Liver (tissue), 9 donors: ENCODE results near the gene SRSF9. TPM values are rescaled to one million over a fixed set of nuclear protein-coding genes. Genes with fewer than 3 reads are reported as not detected.

Experiments
- DNase-seq: peaks from one replicate; pipeline ENCODE4 v3.0.0-alpha.2; 2017; ENCODE audit warnings: low spot score
- H3K27ac ChIP-seq, 2 donors: one replicate each; pipeline ENCODE4 v1.7.0; 2013; ENCODE audit warnings: inconsistent platforms in 2 of 2, low read length in 2 of 2, control low read depth in 1 of 2, low read depth in 1 of 2, mild to moderate bottlenecking in 1 of 2
- H3K27me3 ChIP-seq, 4 donors: one replicate each; pipeline versions ENCODE4 v1.6.1 to v1.7.0; 2013; ENCODE audit warnings: low read length in 3 of 4, inconsistent platforms in 1 of 4, mild to moderate bottlenecking in 1 of 4, moderate library complexity in 1 of 4; ENCODE audit not compliant: control insufficient read depth in 4 of 4, insufficient read depth in 4 of 4
- H3K36me3 ChIP-seq, 4 donors: one replicate each; pipeline versions ENCODE4 v1.6.1 to v1.7.0; 2013; ENCODE audit warnings: low read length in 3 of 4, mild to moderate bottlenecking in 3 of 4, low read depth in 1 of 4, moderate library complexity in 1 of 4; ENCODE audit not compliant: control insufficient read depth in 4 of 4, insufficient read depth in 3 of 4
- H3K4me1 ChIP-seq, 4 donors: one replicate each; pipeline versions ENCODE4 v1.6.1 to v1.7.0; 2013; ENCODE audit warnings: low read length in 3 of 4, mild to moderate bottlenecking in 3 of 4, moderate library complexity in 1 of 4; ENCODE audit not compliant: control insufficient read depth in 4 of 4, insufficient read depth in 4 of 4
- H3K4me3 ChIP-seq, 3 donors: one replicate each; pipeline versions ENCODE4 v1.6.1 to v1.7.0; 2013; ENCODE audit warnings: low read length in 3 of 3, control low read depth in 1 of 3, low read depth in 1 of 3, mild to moderate bottlenecking in 1 of 3
- H3K9ac ChIP-seq, 2 donors: one replicate each; pipeline ENCODE4 v1.7.0; 2013; ENCODE audit warnings: low read length in 2 of 2, mild to moderate bottlenecking in 2 of 2, moderate library complexity in 2 of 2, control low read depth in 1 of 2, low read depth in 1 of 2
- H3K9me3 ChIP-seq, 4 donors: one replicate each; pipeline versions ENCODE4 v1.6.1 to v1.7.0; 2013; ENCODE audit warnings: low read length in 3 of 4; ENCODE audit not compliant: control insufficient read depth in 4 of 4
- ATF3 ChIP-seq: IDR thresholded peaks from 2 replicates; pipeline ENCODE4 v1.6.1; 2016; ENCODE audit warnings: antibody characterized with exemption
- CTCF ChIP-seq: fragments of 150-350 bp; IDR thresholded peaks from 2 replicates; pipeline ENCODE4 v1.5.1; 2017; ENCODE audit warnings: improper control_type of control experiment, low read depth, low read length; ENCODE audit not compliant: missing input control
- EGR1 ChIP-seq, 2 donors: IDR thresholded peaks; 2 replicates each; pipeline ENCODE4 v1.6.1; 2016 to 2018; ENCODE audit warnings: antibody characterized with exemption in 2 of 2, low read depth in 2 of 2
- FOXA1 ChIP-seq: IDR thresholded peaks from 2 replicates; pipeline ENCODE4 v1.6.1; 2016; ENCODE audit warnings: antibody characterized with exemption
- FOXA2 ChIP-seq: IDR thresholded peaks from 2 replicates; pipeline ENCODE4 v1.6.1; 2016; ENCODE audit warnings: antibody characterized with exemption
- GABPA ChIP-seq, 2 donors: IDR thresholded peaks in 1 of 2; conservative IDR thresholded peaks in 1 of 2; 2 replicates each; pipeline ENCODE4 v1.6.1; 2016; ENCODE audit warnings: antibody characterized with exemption in 2 of 2, mild to moderate bottlenecking in 1 of 2, moderate library complexity in 1 of 2
- HNF4A ChIP-seq, 2 donors: conservative IDR thresholded peaks; 2 replicates each; pipeline ENCODE4 v1.6.1; 2016; ENCODE audit warnings: antibody characterized with exemption in 2 of 2, mild to moderate bottlenecking in 2 of 2
- HNF4G ChIP-seq: IDR thresholded peaks from 2 replicates; pipeline ENCODE4 v1.6.1; 2016; ENCODE audit warnings: antibody characterized with exemption
- JUND ChIP-seq, 2 donors: IDR thresholded peaks; 2 replicates each; pipeline ENCODE4 v1.6.1; 2016; ENCODE audit warnings: antibody characterized with exemption in 2 of 2
- MAX ChIP-seq: IDR thresholded peaks from 2 replicates; pipeline ENCODE4 v1.6.1; 2016; ENCODE audit warnings: antibody characterized with exemption
- RAD21 ChIP-seq, 2 donors: IDR thresholded peaks; 2 replicates each; pipeline ENCODE4 v1.6.1; 2016; ENCODE audit warnings: antibody characterized with exemption in 2 of 2, mild to moderate bottlenecking in 2 of 2
- REST ChIP-seq: IDR thresholded peaks from 2 replicates; pipeline ENCODE4 v1.6.1; 2016; ENCODE audit warnings: antibody characterized with exemption, mild to moderate bottlenecking
- RXRA ChIP-seq, 2 donors: IDR thresholded peaks; 2 replicates each; pipeline ENCODE4 v1.6.1; 2017 to 2018; ENCODE audit warnings: antibody characterized with exemption in 2 of 2, mild to moderate bottlenecking in 1 of 2
- SP1 ChIP-seq: IDR thresholded peaks from 2 replicates; pipeline ENCODE4 v1.6.1; 2018; ENCODE audit warnings: antibody characterized with exemption, mild to moderate bottlenecking
- TAF1 ChIP-seq: conservative IDR thresholded peaks from 2 replicates; pipeline ENCODE4 v1.6.1; 2016; ENCODE audit warnings: antibody characterized with exemption, mild to moderate bottlenecking
- YY1 ChIP-seq: IDR thresholded peaks from 2 replicates; pipeline ENCODE4 v1.6.1; 2016; ENCODE audit warnings: antibody characterized with exemption, mild to moderate bottlenecking
- ZBTB33 ChIP-seq: IDR thresholded peaks from 2 replicates; pipeline ENCODE4 v1.6.1; 2016; ENCODE audit warnings: antibody characterized with exemption
- WGBS: extraction: QIAGEN DNeasy Blood & Tissue Kit; methylation state at CpG from one replicate; pipeline ENCODE4 v1.1.7; 2013; 5-methylcytosine and 5-hydroxymethylcytosine counted together
- polyA plus RNA-seq, 2 donors: library from polyadenylated mRNA; stranded (reverse) in 1 of 2; unstranded in 1 of 2; fragments of 200-250 nt in 1 of 2; fragments of >200 nt in 1 of 2; fragmentation: Nextera tagmentation in 1 of 2; extraction: Ambion mirVana in 1 of 2; gene quantifications; one replicate each; pipeline versions ENCODE4 v1.2.1 to v1.2.3, GENCODE V29; 2013 to 2015
- total RNA-seq, 2 donors: library from RNA; depleted of rRNA; stranded (reverse); fragments of >200 nt; gene quantifications; one replicate each; pipeline ENCODE4 v1.2.3, GENCODE V29; 2014
- donor health status: healthy.
- donor health status: healthy.
- donor health status: healthy.
- donor health status: healthy.
- donor health status: healthy.

Gene SRSF9
- total and polyA plus RNA-seq, 4 donors, result 45.3 to 98.5 (median 73.3) TPM

- no peak for TF ChIP-seq EGR1 (IDR thresholded peaks at IDR 0.05; ENCODE audit: low read depth in 2 of 2)
- TF ChIP-seq HNF4G, result no peak
- TF ChIP-seq GABPA (IDR thresholded peaks at IDR 0.05 in 1 of 2, conservative IDR thresholded peaks at IDR 0.05 in 1 of 2), result no peak
- no peak for TF ChIP-seq CTCF
- TF ChIP-seq FOXA1, result no peak
- TF ChIP-seq RAD21 (IDR thresholded peaks at IDR 0.05), result no peak
- no peak for TF ChIP-seq ATF3
- TF ChIP-seq RXRA (IDR thresholded peaks at IDR 0.05), result no peak
- no peak for TF ChIP-seq FOXA2
- no peak for TF ChIP-seq ZBTB33
- no peak for TF ChIP-seq YY1
- no peaks in the 10 kb centered on the region for H3K27me3 ChIP-seq
- no peaks in the 10 kb centered on the region for H3K36me3 ChIP-seq
- no peak overlapping the region for H3K9ac ChIP-seq
- no peak overlapping the region for H3K4me3 ChIP-seq
- H3K9me3 ChIP-seq, result no peaks in the 10 kb centered on the region
- no peak for DNase-seq
- H3K4me1 ChIP-seq, result peaks cover 0 to 7% (median 4%) of the 10 kb centered on the region in 4 donors
- no peak overlapping the region for H3K27ac ChIP-seq
- WGBS, result 51% methylated on average over 2 of the region's 2 CpGs
Measured at GRCh38 chr12:120474616-120474960, 5.0 kb upstream of the SRSF9 start.

GRCh38 chr12:120473807-120474615 lies 4.5 kb upstream of the SRSF9 start:
- 87% methylated on average over 6 of the region's 6 CpGs for WGBS

More at GRCh38 chr12:120473807-120474615, 4.5 kb upstream of the SRSF9 start:
- Histone ChIP-seq H3K4me1 (peaks cover 0 to 7% (median 4%) of the 10 kb centered on the region in 4 donors), H3K27me3 (no peaks in the 10 kb centered on the region), H3K9ac (no peak overlapping the region), H3K36me3 (no peaks in the 10 kb centered on the region), H3K4me3 (no peak overlapping the region), H3K27ac (no peak overlapping the region), H3K9me3 (no peaks in the 10 kb centered on the region)
- no peak for TF ChIP-seq REST
- TF ChIP-seq JUND (IDR thresholded peaks at IDR 0.05), result no peak
- no peak for TF ChIP-seq FOXA2
- TF ChIP-seq FOXA1, result no peak
- TF ChIP-seq HNF4A (conservative IDR thresholded peaks at IDR 0.05), result no peak
- TF ChIP-seq TAF1, result no peak
- TF ChIP-seq SP1, result no peak
- no peak for TF ChIP-seq GABPA (IDR thresholded peaks at IDR 0.05 in 1 of 2, conservative IDR thresholded peaks at IDR 0.05 in 1 of 2)
- TF ChIP-seq CTCF, result no peak
- no peak for TF ChIP-seq HNF4G
- no peak for TF ChIP-seq RAD21 (IDR thresholded peaks at IDR 0.05)
- no peak for TF ChIP-seq RXRA (IDR thresholded peaks at IDR 0.05)
- TF ChIP-seq ZBTB33, result no peak
- no peak for TF ChIP-seq MAX
- no peak for DNase-seq
